Fibroblast of skin of right quadriceps (primary cell): ENCODE results near the gene RAD51AP2.
"Not testable (repeated sequence)": the region's sequence is repeated elsewhere in the genome, so short reads cannot be mapped to it uniquely, and the experiment has no call there.

Experiments used
- DNase-seq: peaks from one replicate; pipeline ENCODE4 v3.0.0-alpha.2; 2013

RAD51AP2 gene

DNA sequence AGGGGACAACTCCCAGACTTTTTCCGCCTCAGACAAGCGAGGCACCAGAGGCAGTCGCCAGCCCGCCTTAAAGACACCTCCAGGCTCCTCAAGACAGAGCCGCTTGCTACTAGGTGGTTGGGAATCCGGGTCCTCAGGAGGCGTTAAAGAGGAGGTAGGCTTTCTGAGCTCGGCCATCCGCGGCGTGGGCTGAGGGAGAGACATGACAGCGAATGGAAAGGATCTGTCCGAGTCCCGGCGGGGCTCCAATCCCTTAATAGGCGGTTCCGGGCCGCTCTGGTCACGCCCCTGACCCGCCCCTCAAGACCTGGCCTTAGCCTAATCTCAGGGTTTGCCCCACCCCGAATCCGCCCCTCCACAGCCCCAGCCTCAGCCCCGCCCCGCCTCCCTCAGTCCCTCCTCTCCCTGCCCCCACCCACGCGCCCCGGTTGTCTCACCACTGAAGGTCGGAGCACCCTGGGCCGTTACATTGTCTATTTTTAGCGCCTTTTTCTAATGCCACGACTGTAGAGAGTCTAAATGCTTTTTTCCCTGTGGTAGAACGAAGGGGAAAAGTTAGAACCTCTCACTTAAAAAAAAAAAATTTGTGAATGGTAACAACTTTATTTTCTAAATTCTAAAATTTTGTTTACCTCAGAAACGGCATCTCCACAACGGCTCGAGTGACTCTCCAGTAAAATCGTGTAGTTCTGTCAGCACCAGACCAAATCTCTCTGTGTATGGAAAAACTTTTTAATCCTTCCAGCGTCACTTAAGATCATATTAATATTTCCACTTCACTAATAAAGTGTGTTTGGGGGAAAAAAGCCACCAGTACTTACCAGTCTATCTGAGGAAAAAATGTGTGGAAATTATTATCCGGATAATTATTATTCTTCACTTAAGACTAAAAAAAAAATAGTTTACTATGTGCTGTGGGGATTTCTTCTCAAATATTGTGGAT lies at the start of gene RAD51AP2:
Gene RAD51AP2 (minus strand): TSS at position 229 of the 943 bp plus-strand sequence. CDS start 25 bp downstream, at position 204.
- DNase-seq, result peak; percentile 87

DNA sequence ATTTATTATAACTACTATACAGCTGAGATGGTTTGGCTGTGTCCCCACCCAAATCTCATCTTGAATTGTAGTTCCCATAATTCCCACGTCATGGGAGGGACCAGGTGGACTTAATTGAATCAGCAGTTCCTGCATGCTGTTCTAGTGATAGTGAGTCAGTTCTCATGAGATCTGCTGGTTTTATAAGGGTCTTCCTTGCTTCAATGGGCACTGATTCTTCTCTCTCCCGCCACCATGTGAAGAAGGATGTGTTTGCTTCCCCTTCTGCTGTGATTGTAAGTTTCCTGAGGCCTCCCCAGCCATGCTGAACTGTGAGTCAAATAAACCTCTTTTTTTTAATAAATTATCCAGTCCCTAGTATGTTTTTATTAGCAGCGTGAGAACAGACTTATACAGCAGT lies 47.5 kb upstream of the RAD51AP2 start:
- not testable (repeated sequence) for DNase-seq

DNA sequence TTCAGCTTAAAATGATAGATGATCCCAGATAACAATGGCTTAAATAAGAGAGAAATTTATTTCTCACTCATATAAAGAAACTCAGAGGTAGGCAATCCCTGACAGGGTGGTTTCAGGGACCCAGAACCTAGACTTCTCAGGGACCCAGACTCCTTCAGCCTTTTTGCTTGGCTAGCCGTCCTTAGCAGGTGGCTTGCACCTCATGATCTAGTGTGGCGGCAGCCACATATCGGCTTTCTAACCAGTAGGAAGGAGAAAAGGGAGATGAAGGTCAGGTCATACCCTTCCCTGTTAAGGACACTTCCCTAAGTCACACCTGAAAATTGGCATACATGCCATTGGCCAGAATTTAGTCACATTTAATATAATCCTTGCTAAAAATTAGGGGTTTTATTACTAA lies 40.6 kb upstream of the RAD51AP2 start:
- DNase-seq, result no peak

DNA sequence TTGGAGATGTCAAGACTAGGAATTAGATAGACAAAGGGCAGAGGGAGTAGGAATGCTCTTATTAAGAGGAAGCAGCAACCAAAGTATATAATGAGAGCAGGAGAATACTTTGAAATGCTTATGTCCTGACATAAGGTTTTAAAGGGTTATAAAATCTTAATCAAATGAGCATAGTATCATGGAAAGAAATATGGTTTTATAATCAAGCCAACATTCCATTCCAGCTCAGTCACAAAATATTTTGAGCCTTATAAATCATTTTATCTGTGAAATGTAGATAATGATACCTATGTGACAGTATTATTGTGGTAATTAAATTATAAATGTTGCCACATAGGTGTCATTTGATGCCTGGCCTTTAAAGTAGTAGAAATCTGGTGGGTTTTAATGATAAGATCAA lies 39.8 kb upstream of the RAD51AP2 start:
- peak; percentile 7 for DNase-seq

- DNase-seq, result no peak
These were observed 39.4 kb upstream of the RAD51AP2 start for GRCh38 chr2:17557596-17557995.

GRCh38 chr2:17555150-17555549 lies 36.9 kb upstream of the RAD51AP2 start:
- no peak for DNase-seq

- no peak for DNase-seq
These were observed 32.7 kb upstream of the RAD51AP2 start for GRCh38 chr2:17550907-17551306.

GRCh38 chr2:17547737-17548136 lies 29.5 kb upstream of the RAD51AP2 start:
- DNase-seq, result no peak

DNA sequence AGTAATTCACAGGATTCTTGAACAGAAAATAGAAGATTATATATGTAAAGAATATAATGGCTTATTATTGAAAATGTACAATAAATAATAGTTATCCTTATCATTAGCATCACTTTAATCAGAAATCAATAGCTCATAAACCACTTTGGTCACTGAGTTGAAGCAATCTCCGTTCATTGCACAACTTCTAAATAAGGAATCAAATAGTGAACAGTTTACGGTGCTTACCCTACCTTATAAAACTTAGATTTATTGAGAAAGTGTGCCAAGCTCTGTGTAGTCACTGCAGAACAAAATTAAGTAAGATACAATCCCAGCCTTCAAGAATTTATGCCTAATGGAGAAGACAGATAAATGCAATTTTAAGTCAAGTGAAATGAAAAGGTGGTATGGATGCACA lies 29.0 kb upstream of the RAD51AP2 start:
- no peak for DNase-seq

GRCh38 chr2:17545680-17546613 lies 27.7 kb upstream of the RAD51AP2 start:
- DNase-seq, result no peak

DNA sequence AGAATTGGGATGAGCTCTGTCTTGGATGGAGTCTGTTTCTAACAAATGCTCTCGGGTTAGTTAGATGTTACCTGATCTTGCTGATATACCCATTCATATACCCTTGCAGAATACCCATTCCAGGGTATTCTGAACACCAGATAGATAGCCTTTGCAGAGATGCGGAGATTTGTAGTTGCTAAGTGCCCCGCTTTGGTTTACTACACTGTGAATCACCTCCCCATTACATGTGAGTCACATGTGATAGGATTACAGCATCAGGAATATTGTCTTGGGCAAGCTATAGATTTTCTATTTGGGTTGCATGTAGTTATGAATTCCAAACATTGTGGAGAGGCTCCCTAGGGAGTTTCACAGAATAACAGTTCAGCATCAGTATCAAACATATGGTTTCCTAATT lies 26.0 kb upstream of the RAD51AP2 start:
- DNase-seq, result peak; percentile 92

DNA sequence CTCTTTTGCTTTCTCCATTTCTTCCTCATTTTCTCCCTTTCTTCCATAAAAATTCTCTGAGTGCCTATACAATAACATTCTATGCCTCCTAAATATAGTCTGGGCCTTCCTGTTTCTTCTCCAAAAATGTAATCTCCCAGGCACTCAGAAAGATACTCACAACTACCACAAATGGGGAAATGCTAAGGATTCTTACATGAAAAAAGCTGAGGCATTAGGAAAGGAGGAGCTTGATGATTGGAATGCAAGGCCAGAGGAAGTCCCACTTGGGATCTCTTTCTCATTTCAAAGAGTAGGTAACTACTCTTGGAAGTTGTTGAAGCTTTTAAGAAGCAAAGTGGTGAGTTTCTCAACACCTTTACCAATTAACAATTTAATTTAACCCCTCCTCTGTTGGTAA lies 25.6 kb upstream of the RAD51AP2 start:
- DNase-seq, result peak; percentile 72

DNA sequence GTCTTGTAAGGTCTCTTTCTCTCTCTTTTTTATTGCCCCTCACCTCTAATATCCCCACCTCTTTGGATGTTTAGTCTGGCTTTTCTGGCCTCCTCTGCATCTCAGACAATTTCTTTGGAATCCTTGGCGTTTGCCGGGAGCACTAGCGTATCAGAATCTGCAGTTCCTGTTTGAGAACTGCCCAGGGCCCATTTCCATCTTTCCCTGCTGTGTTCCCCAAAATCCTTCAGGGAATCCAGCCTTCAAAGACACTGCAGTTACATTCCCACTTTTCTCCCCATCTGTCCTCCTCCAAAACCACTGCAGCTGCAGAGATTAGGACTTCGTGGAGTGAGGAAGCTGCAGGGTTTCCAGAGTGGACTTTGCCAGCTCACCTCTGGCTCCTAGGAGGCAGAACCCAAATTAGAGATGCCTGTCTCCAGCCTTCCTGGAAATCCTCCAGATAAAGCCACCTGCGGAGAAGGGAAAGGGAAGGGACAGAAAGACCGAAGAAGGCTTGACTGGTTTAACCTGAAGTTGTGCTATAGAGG lies 25.0 kb upstream of the RAD51AP2 start:
- no peak for DNase-seq

DNA sequence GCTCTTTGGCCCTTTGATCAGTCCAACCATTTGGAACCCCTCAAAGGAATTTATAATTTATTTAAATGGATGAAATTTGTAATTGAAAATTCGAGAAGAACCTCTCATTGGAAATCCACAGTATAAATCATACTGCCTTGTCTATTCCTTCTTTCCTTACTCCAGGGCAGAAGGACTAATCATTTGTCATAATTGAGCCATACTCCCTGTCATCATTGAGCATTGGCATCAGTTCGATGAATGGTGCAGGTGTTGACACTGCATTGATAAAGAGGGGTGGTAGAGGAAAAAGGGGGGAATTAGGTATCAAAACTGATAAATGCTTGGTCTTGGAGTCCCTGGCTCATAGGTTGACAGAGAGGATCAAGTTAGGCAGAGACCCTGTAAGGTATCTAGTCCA lies 24.2 kb upstream of the RAD51AP2 start:
- DNase-seq, result no peak

GRCh38 chr2:17541531-17541950 lies 23.3 kb upstream of the RAD51AP2 start:
- no peak for DNase-seq

GRCh38 chr2:17540813-17541530 lies 22.7 kb upstream of the RAD51AP2 start:
- no peak for DNase-seq

DNA sequence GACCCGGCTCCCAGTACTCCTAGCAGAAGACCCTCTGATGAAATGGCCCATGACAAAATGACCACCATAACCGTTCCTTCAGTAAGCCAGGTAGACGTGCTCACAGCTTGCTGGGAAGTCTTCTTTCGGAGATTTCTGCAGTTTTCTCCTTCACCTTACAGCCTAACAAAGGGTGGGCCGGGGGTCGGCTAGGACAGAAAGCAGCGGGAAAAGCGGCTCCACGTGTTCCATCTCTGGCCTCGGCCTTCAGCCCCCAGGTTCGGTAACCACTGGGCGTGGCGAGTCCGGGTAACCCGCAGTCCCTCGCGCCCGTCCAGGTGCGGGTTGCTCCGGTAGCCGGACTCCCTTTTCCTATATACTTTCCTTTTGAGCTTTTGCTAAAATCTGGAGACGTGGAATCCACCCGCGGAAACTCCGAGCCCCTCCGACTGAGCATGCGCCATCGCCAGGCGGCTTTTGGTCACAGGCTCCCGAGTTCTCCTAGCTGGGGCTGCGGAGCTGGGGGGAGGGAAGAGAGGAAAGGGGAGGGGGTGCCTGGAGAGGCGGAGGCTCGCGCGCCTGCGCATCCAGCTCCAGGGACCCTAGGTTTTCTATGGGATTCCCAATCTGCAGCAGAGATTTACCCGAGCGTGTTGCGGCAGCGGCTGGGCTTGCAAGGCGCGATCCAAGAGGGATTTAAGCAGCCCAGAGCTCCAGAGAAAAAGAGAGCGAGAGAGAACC lies 22.0 kb upstream of the RAD51AP2 start, which contains the start of gene VSNL1:
Gene VSNL1 (plus strand): TSS at position 604 of the 720 bp plus-strand sequence. CDS start 51,379 bp downstream, outside the sequence.
- peak; percentile 93 for DNase-seq

- peak; percentile 76 for DNase-seq
These were observed 21.4 kb upstream of the RAD51AP2 start for GRCh38 chr2:17539611-17540092.

GRCh38 chr2:17538844-17539554 lies 20.8 kb upstream of the RAD51AP2 start:
- peak; percentile 72 for DNase-seq

DNA sequence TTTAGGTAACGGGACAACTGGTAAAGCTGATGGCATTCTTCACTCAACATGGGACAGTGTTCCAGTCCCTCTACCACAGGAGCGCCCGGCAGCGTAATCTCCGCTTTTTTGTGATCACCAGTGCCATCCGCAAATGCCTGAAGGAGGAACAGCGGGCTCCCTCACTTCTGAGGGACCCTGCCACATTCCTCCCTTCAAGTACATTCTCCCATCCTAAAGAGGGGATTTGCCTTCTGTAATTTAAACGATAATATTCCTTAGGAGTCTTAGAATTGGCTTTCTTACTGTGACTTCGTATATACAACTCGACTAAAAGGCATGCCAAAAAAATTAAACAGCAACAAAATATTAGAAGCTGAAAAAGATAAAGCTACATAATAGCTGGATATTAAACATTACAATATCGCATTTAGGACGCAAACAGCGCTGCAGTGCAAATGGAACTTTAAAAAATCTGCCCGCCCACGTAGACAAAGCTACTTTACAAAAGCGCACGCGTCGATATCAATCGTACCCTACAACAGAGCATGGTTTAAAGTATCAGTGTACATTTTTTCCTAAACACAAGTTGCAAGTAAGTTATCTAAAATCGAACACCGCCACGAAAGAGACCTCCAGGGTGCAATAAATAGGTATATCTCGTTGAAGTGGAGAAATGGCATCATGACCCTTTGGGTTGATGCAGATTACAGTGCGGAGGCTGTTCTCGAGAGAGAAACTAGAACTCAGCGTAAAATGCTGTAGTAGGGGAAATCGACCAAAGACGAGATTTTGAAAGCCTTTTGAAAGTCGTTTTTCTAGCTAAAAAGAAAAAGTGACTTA lies 20.0 kb upstream of the RAD51AP2 start:
- DNase-seq, result no peak
